ENCODE results near the gene ASB12. TPM values are rescaled to one million over a fixed set of nuclear protein-coding genes. Genes with fewer than 3 reads are reported as not detected.

Gene ASB12
- total RNA-seq, 6 donors from 2014 or later: 0.29 to 0.46 (median 0.34) TPM; not detected in 3

DNA sequence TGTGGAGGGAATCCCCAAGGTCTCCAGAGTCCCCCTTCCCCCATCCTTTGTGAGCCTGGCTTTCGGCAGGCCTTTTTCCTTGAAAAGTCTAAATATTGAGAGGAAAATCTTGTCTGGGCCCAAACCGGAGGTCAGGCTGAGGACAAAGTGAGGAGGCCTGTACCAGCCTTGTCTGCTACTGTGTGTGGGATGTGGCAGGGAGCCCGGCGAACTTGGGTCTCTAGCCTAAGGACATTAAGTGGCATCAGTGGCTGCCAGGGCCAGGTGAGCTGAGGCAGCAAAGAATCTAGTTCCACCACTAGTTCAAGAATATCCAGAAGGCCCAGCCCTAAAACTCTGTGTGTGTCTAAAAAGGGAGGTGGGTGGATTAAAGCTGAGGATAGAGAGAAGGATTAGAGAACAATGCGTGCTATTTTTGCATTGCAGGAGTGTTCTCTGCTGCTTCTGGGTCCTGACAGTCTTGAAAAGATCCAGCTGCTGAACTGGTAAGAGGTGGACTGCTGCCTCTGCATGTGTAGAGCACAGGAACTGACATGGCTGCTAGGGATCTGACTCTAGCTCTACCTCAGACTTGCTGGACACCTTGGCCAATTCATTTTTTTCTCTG, 23.7 kb downstream of the ASB12 start:
- Histone ChIP-seq H3K36me3 (no peaks in the 10 kb centered on the region), H3K4me1 (peaks cover 4 to 22% (median 8%) of the 10 kb centered on the region in 4 donors), H3K4me3 (peak overlapping the region in 3 of 4 donors; percentile 61 to 83 (median 67)), H3K9me3 (no peaks in the 10 kb centered on the region), H3K27ac (peak overlapping the region; percentile 73 to 90 (median 86)), H3K27me3 (peaks cover 0 to 3% (median 0%) of the 10 kb centered on the region in 4 donors)
- DNase-seq: peak in 1 of 2 donors; percentile 26
- no peak for TF ChIP-seq POLR2AphosphoS5 (IDR thresholded peaks at IDR 0.05)
- TF ChIP-seq, protein P1, sequence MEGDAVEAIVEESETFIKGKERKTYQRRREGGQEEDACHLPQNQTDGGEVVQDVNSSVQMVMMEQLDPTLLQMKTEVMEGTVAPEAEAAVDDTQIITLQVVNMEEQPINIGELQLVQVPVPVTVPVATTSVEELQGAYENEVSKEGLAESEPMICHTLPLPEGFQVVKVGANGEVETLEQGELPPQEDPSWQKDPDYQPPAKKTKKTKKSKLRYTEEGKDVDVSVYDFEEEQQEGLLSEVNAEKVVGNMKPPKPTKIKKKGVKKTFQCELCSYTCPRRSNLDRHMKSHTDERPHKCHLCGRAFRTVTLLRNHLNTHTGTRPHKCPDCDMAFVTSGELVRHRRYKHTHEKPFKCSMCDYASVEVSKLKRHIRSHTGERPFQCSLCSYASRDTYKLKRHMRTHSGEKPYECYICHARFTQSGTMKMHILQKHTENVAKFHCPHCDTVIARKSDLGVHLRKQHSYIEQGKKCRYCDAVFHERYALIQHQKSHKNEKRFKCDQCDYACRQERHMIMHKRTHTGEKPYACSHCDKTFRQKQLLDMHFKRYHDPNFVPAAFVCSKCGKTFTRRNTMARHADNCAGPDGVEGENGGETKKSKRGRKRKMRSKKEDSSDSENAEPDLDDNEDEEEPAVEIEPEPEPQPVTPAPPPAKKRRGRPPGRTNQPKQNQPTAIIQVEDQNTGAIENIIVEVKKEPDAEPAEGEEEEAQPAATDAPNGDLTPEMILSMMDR (IDR thresholded peaks at IDR 0.05): no peak
- no peak for TF ChIP-seq POLR2A (IDR thresholded peaks at IDR 0.05)
- no peak for TF ChIP-seq EP300 (IDR thresholded peaks at IDR 0.05)
- no peak for ATAC-seq (ENCODE audit: low FRiP score in 2 of 2)
- 42 to 62% methylated on average over 2 to 5 of the region's 5 CpGs for WGBS, 2 donors

DNA sequence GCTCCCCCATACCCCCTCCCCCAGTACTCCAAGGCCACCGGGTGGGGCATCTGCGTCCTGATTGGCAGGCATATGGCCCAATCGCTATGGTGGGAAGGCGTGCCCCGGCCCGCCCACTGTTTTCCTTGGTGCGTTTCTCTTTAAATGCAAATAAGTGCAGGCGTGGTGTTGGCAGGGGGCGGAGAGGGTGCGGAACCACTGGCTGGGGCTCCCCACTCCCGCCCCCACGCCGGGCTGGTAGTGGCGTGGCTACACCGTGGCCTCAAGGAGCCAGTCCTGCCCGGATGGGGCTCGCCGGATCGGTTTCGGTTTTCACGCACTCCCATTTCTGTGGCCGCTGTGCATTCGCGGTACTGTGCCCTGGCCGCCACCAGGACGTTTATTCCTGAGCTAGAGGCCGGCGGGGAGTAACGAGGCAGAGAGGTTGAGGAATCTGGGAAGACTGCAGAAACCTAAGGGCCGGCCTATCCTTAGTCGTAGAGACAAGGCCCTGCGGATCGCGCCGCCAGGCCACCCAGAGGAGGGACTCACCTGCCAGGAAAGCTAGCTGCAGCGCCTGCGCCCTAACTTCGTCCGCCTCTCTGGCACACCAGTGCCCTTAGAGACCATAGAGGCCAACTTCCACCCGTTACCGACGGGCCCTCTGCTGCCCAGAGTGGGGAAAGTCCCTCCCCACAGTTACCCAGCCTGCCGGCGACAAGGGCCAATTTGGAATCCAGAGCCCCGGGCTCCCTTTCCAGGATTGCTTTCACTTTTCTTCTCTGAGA, 24.5 kb downstream of the ASB12 start:
- TF ChIP-seq POLR2AphosphoS5 (IDR thresholded peaks at IDR 0.05): peak; percentile 46 to 86
- TF ChIP-seq EP300 (IDR thresholded peaks at IDR 0.05): peak in 1 of 4 donors; percentile 16
- TF ChIP-seq, protein P1 (IDR thresholded peaks at IDR 0.05): peak in 3 of 6 experiments; percentile 10 to 49 (median 11)
- TF ChIP-seq POLR2A (IDR thresholded peaks at IDR 0.05): peak in 3 of 4 donors; percentile 51 to 78 (median 59)
- Histone ChIP-seq H3K27me3 (peaks cover 0 to 3% (median 0%) of the 10 kb centered on the region in 4 donors), H3K27ac (peak overlapping the region; percentile 75 to 90 (median 86)), H3K36me3 (no peaks in the 10 kb centered on the region), H3K4me3 (peak overlapping the region; percentile 33 to 83 (median 64)), H3K9me3 (no peaks in the 10 kb centered on the region), H3K4me1 (peaks cover 4 to 22% (median 8%) of the 10 kb centered on the region in 4 donors)
- DNase-seq (peak; percentile 93 to 95), ATAC-seq (ENCODE audit: low FRiP score in 2 of 2) (peak; percentile 96 to 97)
- 36% methylated on average over 33 of the region's 45 CpGs; no CpG with 5 or more reads in 1 of the 2 donors for WGBS, 2 donors

DNA sequence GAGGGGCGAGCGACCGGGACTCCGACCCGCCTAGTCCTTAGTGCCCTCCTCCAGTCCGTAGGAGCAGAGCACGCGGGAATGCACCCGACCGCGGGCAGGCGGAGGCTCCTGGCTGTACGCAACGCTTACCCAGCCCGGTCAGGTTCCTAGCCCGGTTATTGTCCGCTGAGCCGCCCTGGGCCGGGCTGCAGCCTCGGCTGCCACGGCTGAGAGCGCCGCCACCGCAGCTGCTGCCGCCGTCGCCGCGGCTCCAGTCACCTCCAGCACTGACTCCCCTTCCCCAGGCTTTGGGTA, 25.0 kb downstream of the ASB12 start, which contains the start of gene AMER1:
AMER1 (minus strand) TSS at position 268 of the 294 bp plus-strand sequence. CDS start 12,422 bp downstream, outside the sequence.
- DNase-seq: no peak
- H3K4me3 ChIP-seq: peak within 1 kb of the TSS; percentile 33 to 83 (median 64)
- H3K9me3 ChIP-seq: no peaks in the 10 kb centered on the region
- H3K36me3 ChIP-seq: no peaks in the 10 kb centered on the region
- 37% methylated on average over 29 of the region's 29 CpGs; no CpG with 5 or more reads in 1 of the 2 donors for WGBS, 2 donors
- peak within 1 kb of the TSS; percentile 75 to 90 (median 86) for H3K27ac ChIP-seq
- H3K27me3 ChIP-seq: peaks cover 0 to 3% (median 0%) of the 10 kb centered on the region in 4 donors
- H3K4me1 ChIP-seq: peaks cover 4 to 22% (median 8%) of the 10 kb centered on the region in 4 donors
- TF ChIP-seq POLR2AphosphoS5 (IDR thresholded peaks at IDR 0.05): no peak
- TF ChIP-seq, protein P1 (IDR thresholded peaks at IDR 0.05): no peak
- ATAC-seq (ENCODE audit: low FRiP score in 2 of 2): peak; percentile 49 to 82

DNA sequence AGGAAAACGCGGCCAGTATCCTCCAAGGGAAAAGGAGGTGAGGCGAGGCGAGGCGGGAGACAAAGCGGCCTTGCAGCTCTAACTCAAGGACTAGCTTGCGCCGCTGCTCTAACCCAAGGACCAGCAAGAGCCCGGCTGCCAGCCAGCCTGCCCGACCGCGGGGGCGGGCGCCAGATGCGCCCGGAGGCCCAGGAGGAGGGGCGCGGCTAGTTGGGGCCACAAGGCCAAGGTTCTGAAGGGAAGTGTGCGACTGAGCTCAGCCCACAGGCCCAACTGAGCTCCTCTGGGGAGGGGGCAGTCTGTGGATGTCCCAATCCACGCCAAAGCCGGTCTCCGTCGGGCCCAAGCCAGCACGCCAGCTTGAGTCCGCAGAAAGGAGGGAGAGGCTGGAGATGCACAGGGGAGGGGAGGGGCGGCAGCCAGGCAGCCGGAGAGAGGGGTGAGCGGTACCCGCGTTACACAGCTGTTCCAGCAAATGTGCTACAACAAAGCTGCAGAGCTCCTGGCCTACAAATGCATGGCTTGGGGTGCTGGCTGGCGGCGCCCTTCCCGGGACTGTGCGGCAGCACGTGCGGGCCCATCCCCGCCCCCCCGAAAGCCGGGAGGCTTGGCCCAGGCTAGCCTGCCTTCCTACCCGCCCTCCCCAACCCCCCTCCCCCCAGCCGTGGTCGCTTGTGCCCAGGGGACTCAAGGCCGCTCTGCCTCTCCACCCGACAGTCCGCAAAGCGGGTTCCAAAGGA, 25.5 kb downstream of the ASB12 start:
- H3K27me3 ChIP-seq: peaks cover 0 to 3% (median 0%) of the 10 kb centered on the region in 4 donors
- TF ChIP-seq EP300 (IDR thresholded peaks at IDR 0.05) (no peak), POLR2A (IDR thresholded peaks at IDR 0.05) (no peak), POLR2AphosphoS5 (IDR thresholded peaks at IDR 0.05) (no peak)
- TF ChIP-seq, protein P1 (IDR thresholded peaks at IDR 0.05): no peak
- DNase-seq (peak; percentile 29 to 83), ATAC-seq (ENCODE audit: low FRiP score in 2 of 2) (peak; percentile 1 to 31)
- H3K27ac ChIP-seq: peak overlapping the region; percentile 75 to 90 (median 86)
- H3K4me3 ChIP-seq: peak overlapping the region; percentile 33 to 83 (median 64)
- H3K4me1 ChIP-seq: peaks cover 4 to 22% (median 8%) of the 10 kb centered on the region in 4 donors
- no peaks in the 10 kb centered on the region for H3K36me3 ChIP-seq
- WGBS, 2 donors: 0 to 33% methylated on average over 11 to 39 of the region's 46 CpGs
- no peaks in the 10 kb centered on the region for H3K9me3 ChIP-seq
